ENCODE data around the gene PRDM16.

GRCh38 chr1:3465091-3465934, 396.3 kb downstream of the PRDM16 start:
- TF ChIP-seq REST (IDR thresholded peaks at IDR 0.05; ENCODE audit: borderline replicate concordance) (no peak), POLR2AphosphoS5 (IDR thresholded peaks at IDR 0.05) (no peak), CTCF (IDR thresholded peaks at IDR 0.05; ENCODE audit: poor library complexity, severe bottlenecking) (no peak), EZH2 (IDR thresholded peaks at IDR 0.05; ENCODE audit: borderline replicate concordance, insufficient read depth, low read length, poor library complexity, severe bottlenecking) (no peak), MXI1 (conservative IDR thresholded peaks at IDR 0.05; ENCODE audit: poor library complexity, severe bottlenecking) (no peak), EP300 (conservative IDR thresholded peaks at IDR 0.05; ENCODE audit: poor library complexity, severe bottlenecking) (no peak), SMC3 (conservative IDR thresholded peaks at IDR 0.05; ENCODE audit: poor library complexity) (no peak), TAF1 (IDR thresholded peaks at IDR 0.05; ENCODE audit: low read depth) (no peak)

Data from neural cell (in vitro differentiated cells).